Ovary (tissue), 9 donors: ENCODE measurements around the gene PEX11A. TPM values are rescaled to one million over a fixed set of nuclear protein-coding genes. Genes with fewer than 3 reads are reported as not detected.

ENCODE experiments used
- DNase-seq, 5 donors: peaks; one replicate each; pipeline ENCODE4 v3.0.0-alpha.2; 2019 to 2020
- H3K27ac ChIP-seq, 2 donors: fragments of 200-600 bp; one replicate each; pipeline versions ENCODE4 v1.5.1 to v1.8.0; 2019 to 2022
- H3K27me3 ChIP-seq: fragments of 200-600 bp; one replicate; pipeline ENCODE4 v1.8.0; 2022
- H3K36me3 ChIP-seq: fragments of 200-600 bp; sonication (generic); one replicate; pipeline ENCODE4 v1.5.1; 2019
- H3K4me1 ChIP-seq: one replicate; pipeline ENCODE4 v1.8.1; 2013; ENCODE audit warnings: mild to moderate bottlenecking, moderate library complexity; ENCODE audit not compliant: insufficient read depth
- H3K4me3 ChIP-seq: fragments of 200-600 bp; sonication (generic); one replicate; pipeline ENCODE4 v1.5.1; 2017
- H3K9me3 ChIP-seq, 2 donors: fragments of 200-600 bp in 1 of 2; sonication (generic) in 1 of 2; one replicate each; pipeline versions ENCODE4 v1.5.1 to v1.8.1; 2013 to 2019; ENCODE audit warnings: mild to moderate bottlenecking in 1 of 2, moderate library complexity in 1 of 2
- EP300 ChIP-seq: sonication (generic); formaldehyde crosslinking; IDR thresholded peaks from one replicate; pipeline ENCODE4 v1.6.1; 2017; ENCODE audit warnings: antibody characterized with exemption
- POLR2A ChIP-seq: fragments of 450-650 bp; IDR thresholded peaks from one replicate; pipeline ENCODE4 v1.6.1; 2017; ENCODE audit warnings: antibody characterized with exemption, mild to moderate bottlenecking, moderate library complexity
- WGBS, 3 donors: extraction: QIAGEN DNeasy Blood & Tissue Kit in 1 of 3; methylation state at CpG; one replicate each; pipeline versions ENCODE4 v1.1.5 to v1.1.7; 2013 to 2017; 5-methylcytosine and 5-hydroxymethylcytosine counted together
- intact Hi-C, 4 donors: fragments of 100-400 bp; cut with DNase I; formaldehyde crosslinking; loops; one replicate each; pipeline versions ENCODE4 v1.11.0 to v1.15.1; 2022 to 2023
- polyA plus RNA-seq, 2 donors: library from polyadenylated mRNA; stranded (reverse); fragments of 200-250 nt in 1 of 2; fragments of 350-450 nt in 1 of 2; fragmentation: Illumina TruSeq in 1 of 2; extraction: RNeasy Lipid Tissue Mini Kit (QIAGEN cat#74804) in 1 of 2; gene quantifications; one replicate each; pipeline ENCODE4 v1.2.3, GENCODE V29; 2013 to 2014
- total RNA-seq, 7 donors: library from RNA; depleted of rRNA in 2 of 7; stranded (reverse); fragments of >200 nt in 2 of 7; fragmentation: NEBNext Ultra II Directional in 3 of 7; extraction: Animal tissue kit (Norgen Biotek cat#: 25700) in 3 of 7; gene quantifications; one replicate each; pipeline versions ENCODE4 v1.1.0 to v1.2.4, GENCODE V29; 2016 to 2023
- TF ChIP-seq, protein P1 (sequence below), 3 donors: fragments of 450-650 bp in 2 of 3; fragments of 200-600 bp in 1 of 3; IDR thresholded peaks; one replicate each; pipeline versions ENCODE4 v1.5.1 to v1.8.0; 2016 to 2022; ENCODE audit warnings: antibody characterized with exemption in 3 of 3, mild to moderate bottlenecking in 1 of 3
- donor health status: DM: no; HTN: no; CAD: no; lungs with moderate emphysema.
- donor health status: DM: no; HTN: no; CAD: no.
- donor health status: Bipolar disorder and iron deficiency.
- donor health status: DM: yes; HTN: yes; CAD: no.
- donor health status: DM: no; HTN: no; CAD: no.
- donor health status: DM: yes; HTN: yes; CAD: no.

PEX11A gene
- total and polyA plus RNA-seq, 9 donors = 10.9 to 17.6 (median 12.6) TPM

- no peaks in the 10 kb centered on the region for H3K36me3 ChIP-seq
- 15 to 19% (median 17%) methylated on average over 14 of the region's 14 CpGs for WGBS, 3 donors
- intact Hi-C loops = no loop called here
- peak in 1 of 5 donors; percentile 21 for DNase-seq
- H3K4me1 ChIP-seq = peaks cover 4% of the 10 kb centered on the region
- TF ChIP-seq POLR2A (no peak), EP300 (no peak)
- TF ChIP-seq, protein P1, sequence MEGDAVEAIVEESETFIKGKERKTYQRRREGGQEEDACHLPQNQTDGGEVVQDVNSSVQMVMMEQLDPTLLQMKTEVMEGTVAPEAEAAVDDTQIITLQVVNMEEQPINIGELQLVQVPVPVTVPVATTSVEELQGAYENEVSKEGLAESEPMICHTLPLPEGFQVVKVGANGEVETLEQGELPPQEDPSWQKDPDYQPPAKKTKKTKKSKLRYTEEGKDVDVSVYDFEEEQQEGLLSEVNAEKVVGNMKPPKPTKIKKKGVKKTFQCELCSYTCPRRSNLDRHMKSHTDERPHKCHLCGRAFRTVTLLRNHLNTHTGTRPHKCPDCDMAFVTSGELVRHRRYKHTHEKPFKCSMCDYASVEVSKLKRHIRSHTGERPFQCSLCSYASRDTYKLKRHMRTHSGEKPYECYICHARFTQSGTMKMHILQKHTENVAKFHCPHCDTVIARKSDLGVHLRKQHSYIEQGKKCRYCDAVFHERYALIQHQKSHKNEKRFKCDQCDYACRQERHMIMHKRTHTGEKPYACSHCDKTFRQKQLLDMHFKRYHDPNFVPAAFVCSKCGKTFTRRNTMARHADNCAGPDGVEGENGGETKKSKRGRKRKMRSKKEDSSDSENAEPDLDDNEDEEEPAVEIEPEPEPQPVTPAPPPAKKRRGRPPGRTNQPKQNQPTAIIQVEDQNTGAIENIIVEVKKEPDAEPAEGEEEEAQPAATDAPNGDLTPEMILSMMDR (IDR thresholded peaks at IDR 0.05) = no peak
- peak overlapping the region in 1 of 2 donors; percentile 55 for H3K27ac ChIP-seq
- no peaks in the 10 kb centered on the region for H3K27me3 ChIP-seq
- no peaks in the 10 kb centered on the region for H3K9me3 ChIP-seq
- H3K4me3 ChIP-seq = peak overlapping the region; percentile 51
Observed at GRCh38 chr15:89654301-89654761, 36.2 kb downstream of the PEX11A start.

DNA sequence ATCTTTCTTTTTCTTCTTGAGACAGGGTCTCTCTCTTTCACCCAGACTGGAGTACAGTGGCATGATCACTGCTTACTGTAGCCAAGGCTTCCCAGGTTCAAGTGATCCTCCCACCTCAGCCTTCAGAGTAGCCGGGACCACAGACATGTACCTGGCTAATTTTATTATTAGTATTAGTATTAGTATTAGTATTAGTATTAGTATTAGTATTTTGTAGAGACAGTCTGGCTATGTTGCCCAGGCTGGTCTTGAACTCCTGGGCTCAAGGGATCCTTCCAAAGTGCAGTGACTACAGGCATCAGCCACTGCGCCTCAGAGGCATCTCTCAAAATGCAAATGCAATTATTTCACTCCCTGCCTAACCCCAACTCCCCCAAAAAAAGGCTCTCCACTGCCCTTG lies 37.0 kb downstream of the PEX11A start:
- H3K9me3 ChIP-seq = no peaks in the 10 kb centered on the region
- no peak overlapping the region for H3K27ac ChIP-seq
- WGBS, 3 donors = 95 to 96% (median 95%) methylated on average over 2 of the region's 2 CpGs
- H3K4me1 ChIP-seq = peaks cover 4% of the 10 kb centered on the region
- peak in 2 of 5 donors; percentile 1 to 5 for DNase-seq
- no peaks in the 10 kb centered on the region for H3K27me3 ChIP-seq
- intact Hi-C loops = no loop called here
- H3K36me3 ChIP-seq = no peaks in the 10 kb centered on the region
- no peak overlapping the region for H3K4me3 ChIP-seq
- TF ChIP-seq EP300 = no peak
- TF ChIP-seq, protein P1 (IDR thresholded peaks at IDR 0.05) = no peak
- TF ChIP-seq POLR2A = no peak

DNA sequence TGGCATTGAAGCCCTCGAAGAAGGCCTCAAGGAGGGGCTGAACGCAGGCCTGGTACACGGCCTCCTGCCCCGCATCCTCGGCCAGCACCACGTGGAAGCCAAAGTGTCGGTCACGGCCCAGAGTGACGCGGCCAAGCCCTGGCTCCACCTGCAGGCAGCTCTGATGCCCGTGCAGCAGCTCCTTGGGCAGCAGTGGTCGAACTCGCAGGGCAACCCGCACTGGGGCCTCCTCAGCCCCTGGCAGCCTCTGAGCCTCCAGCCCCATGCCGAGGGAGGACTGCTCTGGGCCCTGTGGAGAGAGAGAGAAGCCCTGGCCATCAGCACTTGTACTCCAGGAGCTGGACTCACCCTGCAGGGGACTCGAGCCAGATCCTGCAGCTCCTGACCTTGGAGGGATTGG lies 37.9 kb downstream of the PEX11A start:
- no peaks in the 10 kb centered on the region for H3K27me3 ChIP-seq
- TF ChIP-seq POLR2A = no peak
- TF ChIP-seq, protein P1 (IDR thresholded peaks at IDR 0.05) = no peak
- no peak for TF ChIP-seq EP300
- WGBS, 3 donors = 69 to 84% (median 77%) methylated on average over 7 to 16 of the region's 16 CpGs
- H3K9me3 ChIP-seq = no peaks in the 10 kb centered on the region
- H3K27ac ChIP-seq = no peak overlapping the region
- intact Hi-C loops = no loop called here
- H3K36me3 ChIP-seq = no peaks in the 10 kb centered on the region
- no peak overlapping the region for H3K4me3 ChIP-seq
- H3K4me1 ChIP-seq = peaks cover 4% of the 10 kb centered on the region
- peak in 2 of 5 donors; percentile 15 to 18 for DNase-seq

GRCh38 chr15:89652131-89652530 lies 38.4 kb downstream of the PEX11A start:
- TF ChIP-seq EP300 (no peak), POLR2A (no peak)
- TF ChIP-seq, protein P1 (IDR thresholded peaks at IDR 0.05) = no peak
- Histone ChIP-seq H3K4me3 (no peak overlapping the region), H3K36me3 (no peaks in the 10 kb centered on the region), H3K9me3 (no peaks in the 10 kb centered on the region), H3K27ac (no peak overlapping the region), H3K4me1 (peaks cover 7% of the 10 kb centered on the region), H3K27me3 (no peaks in the 10 kb centered on the region)
- intact Hi-C loops = no loop called here
- peak in 1 of 5 donors; percentile 15 for DNase-seq
- 77 to 90% (median 87%) methylated on average over 7 of the region's 7 CpGs for WGBS, 3 donors
